T follicular helper cell (primary cell): Measurements from ENCODE around the gene SMIM10L2A.
"Not testable (repeated sequence)": the region's sequence is repeated elsewhere in the genome, so short reads cannot be mapped to it uniquely, and the experiment has no call there.

Experiments used
- DNase-seq: peaks from one replicate; pipeline ENCODE4 v3.0.0-alpha.2; 2020; ENCODE audit warnings: low read depth
- total RNA-seq, 2 experiments: gene quantifications; one replicate each; lab custom pipeline; 2026; lab: John Stamatoyannopoulos, UW

Gene SMIM10L2A
- 1.6 to 5.3 reads per million in 2 experiments for total RNA-seq

DNA sequence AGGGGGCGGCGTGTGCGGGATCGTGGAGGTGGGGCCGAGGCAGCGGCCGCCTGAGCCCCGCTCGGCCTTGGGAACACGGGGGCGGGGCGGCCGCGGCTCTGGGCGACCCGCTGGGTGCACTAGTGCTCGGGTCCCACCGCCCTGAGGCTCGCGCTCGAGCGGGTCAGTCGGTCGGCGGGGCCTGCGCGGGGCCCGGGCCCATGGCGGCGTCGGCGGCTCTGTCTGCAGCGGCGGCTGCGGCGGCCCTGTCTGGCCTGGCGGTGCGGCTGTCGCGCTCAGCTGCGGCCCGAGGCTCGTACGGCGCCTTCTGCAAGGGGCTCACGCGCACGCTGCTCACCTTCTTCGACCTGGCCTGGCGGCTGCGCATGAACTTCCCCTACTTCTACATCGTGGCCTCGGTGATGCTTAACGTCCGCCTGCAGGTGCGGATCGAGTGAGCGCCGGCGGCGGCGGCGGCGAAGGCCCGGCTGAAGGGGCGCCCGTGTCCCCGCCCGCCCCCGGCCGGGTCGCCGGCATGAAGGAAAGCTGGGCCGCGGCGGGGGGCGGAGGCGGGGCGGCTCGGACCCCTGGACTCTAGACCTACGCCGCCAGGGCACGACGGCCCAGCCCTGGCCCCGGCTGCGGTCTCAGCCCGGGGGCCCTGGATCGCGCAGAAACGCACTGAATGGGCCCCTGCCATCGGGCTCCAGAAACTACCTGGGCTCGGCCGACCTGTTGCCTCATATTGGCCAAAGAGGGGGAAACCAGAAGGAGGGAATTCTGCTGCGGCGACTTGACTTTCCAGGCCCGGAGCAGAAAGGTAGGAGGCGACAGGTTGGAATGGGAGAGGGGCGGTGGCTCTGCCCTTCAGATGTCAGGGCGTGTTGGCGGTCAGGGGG lies at the start of gene SMIM10L2A:
TSS of gene SMIM10L2A (plus strand) at position 13 of the 878 bp plus-strand sequence. CDS start at position 201, 188 bp downstream.
- DNase-seq = no peak

DNA sequence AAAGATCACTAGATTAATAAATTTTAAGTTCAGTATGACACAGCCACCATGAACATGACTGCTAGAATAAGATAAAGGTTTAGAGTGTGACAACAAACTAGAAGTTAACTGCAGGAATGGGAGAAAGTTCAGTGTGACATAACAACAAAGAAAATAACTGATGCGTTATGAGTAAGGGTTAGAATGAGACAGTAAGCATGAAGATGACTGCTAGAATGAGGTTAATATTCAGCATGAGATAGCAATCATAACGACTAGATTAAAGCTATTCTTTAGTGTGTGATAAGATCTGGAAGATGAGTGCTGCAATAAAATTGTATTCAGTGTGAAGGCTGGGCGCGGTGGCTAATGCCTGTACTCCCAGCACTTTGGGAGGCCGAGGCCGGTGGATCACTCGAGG lies 48.4 kb upstream of the SMIM10L2A start:
- no peak for DNase-seq

DNA sequence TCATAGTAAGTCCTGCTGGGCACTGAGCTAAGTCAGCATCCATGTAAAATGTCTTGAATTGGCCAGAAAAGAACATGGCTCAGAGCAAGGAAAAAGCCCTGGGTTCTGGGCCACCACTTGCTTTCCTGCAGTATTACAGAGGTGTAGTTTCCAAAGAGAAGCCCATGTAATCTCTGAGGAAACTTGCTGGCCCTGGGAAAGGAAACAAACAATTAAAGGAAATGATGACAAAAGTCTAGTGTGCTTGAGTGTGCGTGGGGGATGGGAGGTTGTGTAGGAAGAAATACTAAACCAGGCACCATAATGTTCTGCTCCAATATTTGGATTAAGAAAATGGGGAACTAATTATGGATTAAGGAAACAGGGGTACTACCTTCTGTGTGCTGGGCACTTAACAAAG lies 39.5 kb upstream of the SMIM10L2A start:
- no peak for DNase-seq

DNA sequence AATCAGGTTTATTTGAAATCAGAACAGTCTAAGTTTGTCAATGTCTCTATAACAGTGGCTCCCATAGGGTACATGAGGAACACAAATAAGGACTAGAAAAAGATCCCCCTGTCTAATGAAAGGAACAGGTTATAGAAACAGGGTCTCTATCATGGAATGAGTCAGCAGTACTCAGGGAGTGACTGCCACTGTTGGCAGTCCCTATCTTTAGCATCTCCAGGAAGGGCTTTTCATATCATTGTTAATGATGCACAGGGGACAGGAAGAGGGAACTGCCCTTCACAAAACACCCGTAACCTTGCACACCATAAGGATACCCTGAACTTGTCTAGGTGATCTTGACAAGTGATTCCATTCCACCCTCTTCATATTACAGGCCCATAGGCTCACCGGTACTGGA lies 38.5 kb upstream of the SMIM10L2A start:
- no peak for DNase-seq

DNA sequence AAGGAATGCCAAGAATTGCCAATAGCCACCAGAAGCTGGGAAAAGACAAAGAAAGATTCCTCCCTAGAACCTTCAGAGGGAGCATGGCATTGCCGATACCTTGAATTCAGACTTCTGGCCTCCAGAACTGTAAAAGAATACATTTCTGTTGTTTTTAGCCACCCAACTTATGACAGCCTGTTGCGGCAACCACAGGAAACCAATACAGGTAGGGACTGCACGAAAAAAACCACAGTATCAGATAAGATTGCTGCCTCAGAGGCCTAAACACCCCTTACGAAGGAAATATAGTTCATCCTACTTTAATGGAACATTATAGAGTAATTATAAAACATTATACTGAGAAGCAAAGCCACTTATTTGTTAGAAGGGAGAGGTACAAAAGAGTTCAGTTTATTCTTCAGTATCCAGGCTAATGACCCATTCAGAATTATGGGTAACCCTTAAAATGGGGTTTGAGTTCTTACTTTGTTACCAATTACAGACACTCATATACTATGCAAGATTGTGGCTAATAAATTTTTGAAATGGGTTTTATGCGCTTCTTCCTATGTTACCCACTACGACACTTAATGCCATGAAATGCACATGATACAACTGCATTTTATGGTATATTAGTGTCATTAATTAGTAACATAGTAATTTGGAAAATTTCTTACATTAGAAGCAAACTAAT lies 37.4 kb upstream of the SMIM10L2A start:
- DNase-seq = peak; percentile 26

DNA sequence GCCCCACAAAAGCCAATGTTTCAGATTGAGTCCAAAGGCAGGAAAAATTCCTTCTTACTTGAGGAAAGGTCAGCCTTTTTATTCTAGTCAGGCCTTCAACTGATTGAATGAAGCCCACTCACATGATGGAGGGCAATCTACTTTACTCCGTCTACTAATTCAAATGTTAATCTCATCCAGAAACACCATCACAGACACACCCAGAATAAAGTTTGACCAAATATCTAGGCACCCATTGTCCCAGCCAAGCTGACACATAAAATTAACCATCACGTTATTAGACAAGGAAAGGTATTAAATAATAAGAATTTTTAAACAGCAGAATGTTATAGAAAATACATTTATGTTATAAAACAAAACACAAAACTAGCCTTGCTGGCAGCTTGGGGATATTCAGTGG lies 32.9 kb upstream of the SMIM10L2A start:
- DNase-seq = no peak

DNA sequence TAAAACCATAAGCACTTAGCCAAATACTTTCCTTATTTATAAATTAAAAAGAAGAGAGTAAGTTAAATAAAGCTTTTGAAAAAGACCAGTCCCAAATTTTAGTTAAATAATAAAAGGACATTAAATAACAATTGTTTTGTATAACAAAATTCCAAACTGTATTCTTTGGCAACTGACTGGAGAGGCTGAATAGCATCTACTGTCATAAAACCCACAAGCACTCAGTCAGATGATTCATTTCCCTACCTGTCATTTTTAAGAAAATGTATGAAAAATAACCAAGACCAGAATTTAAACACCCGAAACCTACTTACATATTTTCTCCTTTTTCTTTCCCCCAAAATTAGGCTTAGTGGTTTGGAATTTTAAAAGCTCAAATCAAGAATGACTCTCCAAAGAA lies 32.5 kb upstream of the SMIM10L2A start:
- no peak for DNase-seq

DNA sequence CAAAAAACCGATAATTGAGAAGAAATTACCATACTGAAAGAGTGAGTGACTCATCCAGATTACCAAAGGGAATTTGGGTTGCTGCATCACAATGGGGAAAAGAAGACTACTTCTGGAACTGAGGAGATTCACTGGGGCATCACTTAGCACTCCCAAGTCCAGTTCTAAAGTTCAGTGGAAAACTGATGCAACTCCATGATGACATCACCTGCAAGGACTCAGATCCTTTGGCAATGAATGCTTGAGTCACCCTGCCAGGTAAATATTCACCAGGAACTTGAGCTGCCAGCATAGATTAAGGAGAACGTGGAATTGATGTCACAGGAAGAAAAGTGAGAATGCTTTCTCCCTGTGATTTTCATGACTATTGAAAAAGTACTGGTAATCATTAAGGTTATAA lies 32.0 kb upstream of the SMIM10L2A start:
- DNase-seq = no peak

DNA sequence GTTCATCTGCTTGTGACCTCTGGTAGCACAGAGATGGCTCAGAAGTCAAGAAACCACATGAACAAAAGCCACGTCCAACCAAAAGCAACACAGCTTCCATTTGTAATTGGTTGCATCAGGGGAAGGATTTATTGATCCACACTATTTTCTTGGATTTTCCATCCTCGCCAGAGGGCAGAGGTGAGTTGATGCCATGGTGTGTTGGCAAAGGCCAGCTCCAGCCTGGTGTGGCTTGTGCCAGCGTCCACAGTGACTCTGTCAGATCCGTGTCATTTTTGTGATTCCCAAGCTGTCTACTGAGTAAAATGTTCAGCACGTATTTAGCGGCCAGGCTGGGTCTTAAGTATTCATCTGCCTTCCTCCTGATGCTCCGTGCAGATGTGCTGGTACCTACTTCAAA lies 30.0 kb upstream of the SMIM10L2A start:
- no peak for DNase-seq

DNA sequence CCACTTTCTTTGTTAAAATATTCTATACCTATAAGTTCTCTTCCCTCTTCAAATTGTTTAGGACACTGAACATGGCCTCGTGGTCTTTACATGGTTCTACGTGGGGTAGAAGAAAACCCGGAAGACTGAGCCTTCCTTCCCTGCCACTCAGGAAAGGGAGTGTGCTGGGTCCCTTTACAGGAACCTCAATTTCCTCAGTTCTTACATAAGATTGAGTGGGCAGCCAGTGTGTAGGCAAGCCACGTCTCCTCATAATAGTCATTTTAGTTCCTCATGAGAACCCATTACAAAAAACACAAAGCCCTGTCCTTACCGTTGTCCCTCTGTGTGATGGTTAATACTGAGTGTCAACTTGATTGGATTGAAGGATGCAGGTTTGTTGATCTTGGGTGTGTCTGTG lies 28.7 kb upstream of the SMIM10L2A start:
- DNase-seq = no peak

DNA sequence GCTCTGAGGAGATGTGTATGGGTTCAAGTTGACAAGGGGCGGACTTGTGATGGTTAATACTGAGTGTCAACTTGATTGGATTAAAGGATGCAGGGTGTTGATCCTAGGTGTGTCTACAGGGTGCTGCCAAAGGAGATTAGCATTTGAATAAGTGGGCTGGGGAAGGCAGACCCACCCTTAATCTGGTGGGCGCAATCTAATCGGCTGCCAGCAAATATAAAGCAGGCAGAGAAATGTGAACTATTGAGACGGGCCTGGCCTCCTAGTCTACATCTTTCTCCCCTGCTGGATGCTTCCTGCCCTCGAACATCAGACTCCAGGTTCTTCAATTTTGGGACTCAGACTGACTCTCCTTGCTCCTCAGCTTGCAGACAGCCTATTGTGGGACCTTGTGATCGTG lies 26.7 kb upstream of the SMIM10L2A start:
- no peak for DNase-seq

DNA sequence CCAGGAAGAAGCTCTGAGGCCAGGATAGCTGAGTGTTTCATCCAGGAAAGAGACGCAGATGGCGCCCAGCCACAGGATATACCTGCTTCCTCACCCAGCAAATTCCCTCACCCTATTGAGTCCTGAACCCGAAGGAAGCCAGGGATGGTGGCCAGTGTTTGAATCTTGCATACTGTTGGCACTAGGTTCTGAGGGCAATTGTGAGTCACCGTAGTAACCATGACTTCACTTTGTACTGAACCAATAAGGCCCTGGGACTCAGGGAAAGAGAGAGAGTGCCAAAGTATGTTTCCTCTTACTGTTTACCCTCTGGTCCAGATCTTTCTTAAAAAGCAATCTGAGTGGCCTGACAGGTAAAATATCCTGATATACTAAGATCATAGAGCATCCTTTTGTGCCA lies 25.6 kb upstream of the SMIM10L2A start:
- no peak for DNase-seq

DNA sequence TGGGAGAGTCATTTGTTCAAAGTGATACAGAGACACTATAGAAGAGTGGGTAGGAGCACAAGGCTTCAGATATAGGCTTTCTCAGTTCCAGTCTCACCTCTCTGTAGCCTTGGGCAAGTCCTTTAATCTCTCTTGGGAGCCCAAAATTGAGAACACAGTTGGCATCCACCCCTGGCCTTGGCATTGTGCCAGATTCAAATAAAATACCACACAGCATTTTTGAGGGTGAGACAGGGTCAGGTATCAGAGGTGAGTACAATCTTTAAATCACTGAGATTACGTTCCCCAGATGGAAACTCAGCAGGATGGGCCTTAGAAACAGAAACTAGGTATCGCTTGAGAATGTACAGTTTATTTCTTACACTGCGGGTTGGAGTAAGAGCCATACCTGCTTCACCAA lies 25.2 kb upstream of the SMIM10L2A start:
- DNase-seq = no peak

DNA sequence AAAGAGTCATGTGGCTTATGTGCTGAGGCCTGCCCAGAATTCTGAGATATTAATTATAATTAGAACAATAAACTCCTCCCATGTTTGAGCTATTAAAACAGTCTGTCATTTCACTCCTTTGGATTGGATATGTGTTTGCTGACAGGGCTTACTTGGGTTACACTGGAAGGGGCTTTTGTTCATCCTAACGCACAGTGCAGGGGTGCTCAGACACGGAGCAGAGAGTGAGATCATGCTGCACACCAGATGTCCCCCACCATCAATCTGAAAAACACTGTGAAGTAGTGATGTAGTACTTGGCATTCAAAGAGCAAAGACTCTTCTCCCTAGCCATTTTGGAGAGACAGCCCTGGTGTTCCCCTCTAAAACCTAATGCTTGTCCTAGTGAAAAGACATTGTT lies 24.1 kb upstream of the SMIM10L2A start:
- no peak for DNase-seq

DNA sequence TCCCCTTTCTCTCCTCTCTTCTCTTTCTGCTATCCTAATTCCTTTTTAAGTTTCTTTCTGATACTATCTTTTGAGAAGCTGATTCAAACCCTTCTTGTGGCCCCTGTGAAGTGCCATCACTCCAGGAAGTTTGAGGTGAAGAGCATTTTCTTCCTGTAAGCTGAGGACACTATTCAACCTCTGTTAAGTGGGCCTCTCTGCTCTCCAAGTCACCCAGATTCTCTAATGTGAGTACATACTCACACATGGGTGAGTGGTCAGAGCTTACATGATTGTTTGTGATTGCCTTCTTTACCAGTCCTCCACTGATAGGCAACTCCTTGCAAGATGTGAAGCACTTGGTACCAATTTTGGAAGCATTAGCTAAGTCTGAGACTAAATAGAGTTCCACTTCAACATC lies 18.4 kb upstream of the SMIM10L2A start:
- no peak for DNase-seq

DNA sequence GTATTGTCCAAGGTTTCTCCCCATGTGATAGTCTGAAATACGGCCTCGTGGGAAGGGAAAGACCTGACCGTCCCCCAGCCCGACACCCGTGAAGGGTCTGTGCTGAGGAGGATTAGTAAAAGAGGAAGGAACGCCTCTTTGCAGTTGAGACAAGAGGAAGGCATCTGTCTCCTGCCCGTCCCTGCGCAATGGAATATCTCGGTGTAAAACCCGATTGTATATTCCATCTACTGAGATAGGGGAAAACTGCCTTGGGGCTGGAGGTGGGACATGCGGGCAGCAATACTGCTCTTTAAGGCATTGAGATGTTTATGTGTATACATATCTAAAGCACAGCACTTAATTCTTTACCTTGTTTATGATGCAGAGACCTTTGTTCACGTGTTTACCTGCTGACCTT lies 15.3 kb upstream of the SMIM10L2A start:
- not testable (repeated sequence) for DNase-seq

DNA sequence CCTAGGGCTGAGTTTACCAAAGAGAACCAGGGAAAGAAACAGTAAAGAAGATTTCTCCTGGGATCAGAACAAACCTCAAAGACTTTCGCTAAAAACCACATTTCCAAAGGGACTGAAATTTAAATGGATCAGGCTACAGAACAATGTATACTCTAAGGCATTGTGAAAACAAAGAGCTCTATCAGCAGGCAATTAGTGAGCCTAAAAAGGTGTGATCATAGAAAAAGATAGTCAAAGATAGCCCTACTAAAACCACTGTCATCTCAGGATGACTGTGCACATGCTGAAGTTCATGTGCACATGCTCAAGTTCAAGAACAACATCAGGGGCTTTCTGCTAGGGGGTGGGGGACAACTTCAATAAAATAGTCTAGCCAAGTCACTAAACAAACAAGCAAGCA lies 12.9 kb upstream of the SMIM10L2A start:
- no peak for DNase-seq

DNA sequence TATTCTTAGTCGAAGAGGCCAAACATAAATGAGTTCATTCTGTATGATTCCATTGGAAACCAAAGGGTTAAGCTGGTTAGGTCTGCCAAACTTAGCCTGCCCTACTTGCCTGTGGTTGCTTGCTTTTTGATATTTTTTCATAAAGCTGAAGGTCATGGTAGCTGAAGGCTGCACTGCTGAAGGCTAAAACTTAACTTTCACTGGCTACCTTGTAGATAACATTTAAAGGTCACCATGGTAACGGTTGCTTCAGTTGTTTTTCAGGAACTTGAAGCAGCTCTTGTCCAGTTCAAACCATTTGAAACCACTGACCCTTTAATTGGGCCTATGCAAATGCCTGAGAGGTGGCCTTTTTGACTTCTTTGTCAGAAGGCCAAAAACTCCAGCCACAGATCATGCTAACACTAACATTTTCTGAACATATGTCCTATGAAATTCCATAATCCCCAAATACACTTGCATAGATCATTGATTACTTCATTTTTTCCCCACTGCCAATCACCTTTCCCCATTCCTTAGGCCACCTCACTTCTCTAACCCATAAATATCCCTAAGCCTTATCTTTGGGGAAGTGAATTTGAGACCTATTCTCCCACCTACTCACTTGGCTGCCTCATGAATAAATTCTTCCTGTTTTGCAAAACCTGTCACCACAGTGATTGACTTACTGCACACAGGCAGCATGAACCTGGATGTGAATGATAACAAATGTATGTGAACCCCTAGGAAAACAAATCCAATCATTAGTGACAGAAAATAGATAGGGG lies 10.7 kb upstream of the SMIM10L2A start:
- no peak for DNase-seq

DNA sequence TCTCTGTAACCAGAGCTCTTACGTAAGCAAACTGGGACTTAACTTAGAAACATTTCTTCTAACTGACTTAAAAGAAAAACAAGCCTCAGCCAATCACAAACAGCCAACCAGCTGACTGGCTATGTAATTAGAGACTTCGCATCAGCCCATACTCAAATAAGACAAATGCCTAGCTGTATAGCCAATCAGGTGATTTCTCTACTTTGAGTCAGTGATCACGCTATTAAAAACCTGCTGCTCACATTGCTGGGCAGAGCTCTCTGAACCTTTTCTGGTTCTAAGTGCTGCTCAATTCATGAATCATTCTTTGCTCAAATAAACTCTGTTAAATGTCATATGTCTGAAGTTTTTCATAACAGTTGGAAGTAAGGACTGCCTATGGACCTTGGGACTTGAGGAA lies 9.9 kb upstream of the SMIM10L2A start:
- no peak for DNase-seq

DNA sequence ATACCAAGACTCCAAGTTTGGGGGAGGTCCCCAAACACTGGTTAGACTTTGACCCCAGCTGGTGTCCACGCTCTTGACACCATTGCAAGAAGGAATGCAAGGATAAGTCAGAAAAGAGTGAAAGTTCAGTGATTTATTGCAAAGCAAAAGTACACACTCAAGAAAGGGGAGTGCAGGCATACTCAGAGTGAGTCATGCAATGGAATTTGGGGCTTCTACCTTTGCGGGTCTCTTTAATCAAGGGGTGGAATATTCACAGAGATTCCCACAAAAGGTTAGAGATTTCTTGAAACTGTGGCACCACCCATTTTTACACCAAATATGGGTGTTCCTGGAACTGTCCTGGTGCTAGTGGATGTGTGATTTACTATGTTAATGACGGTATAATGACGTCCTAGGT lies 5.2 kb upstream of the SMIM10L2A start:
- DNase-seq = no peak

DNA sequence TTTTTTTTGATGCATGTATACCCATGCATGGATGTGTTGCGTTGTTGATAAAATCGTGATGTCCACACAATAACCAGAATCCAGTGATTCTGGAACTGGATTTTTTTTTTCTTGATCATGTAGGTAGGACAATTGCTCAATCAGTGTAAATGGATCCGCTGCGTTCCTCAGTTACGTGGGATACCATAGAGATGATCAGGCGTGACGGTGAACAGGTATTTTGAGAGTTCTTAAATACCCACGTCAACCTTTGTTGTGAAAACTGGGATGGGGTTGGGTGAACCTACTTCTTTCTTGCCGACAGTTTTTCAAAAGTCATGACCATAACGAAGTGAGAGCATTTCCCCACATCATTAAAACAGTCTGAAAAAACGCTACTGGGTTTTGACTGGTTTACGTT lies 913 bp upstream of the SMIM10L2A start:
- no peak for DNase-seq

DNA sequence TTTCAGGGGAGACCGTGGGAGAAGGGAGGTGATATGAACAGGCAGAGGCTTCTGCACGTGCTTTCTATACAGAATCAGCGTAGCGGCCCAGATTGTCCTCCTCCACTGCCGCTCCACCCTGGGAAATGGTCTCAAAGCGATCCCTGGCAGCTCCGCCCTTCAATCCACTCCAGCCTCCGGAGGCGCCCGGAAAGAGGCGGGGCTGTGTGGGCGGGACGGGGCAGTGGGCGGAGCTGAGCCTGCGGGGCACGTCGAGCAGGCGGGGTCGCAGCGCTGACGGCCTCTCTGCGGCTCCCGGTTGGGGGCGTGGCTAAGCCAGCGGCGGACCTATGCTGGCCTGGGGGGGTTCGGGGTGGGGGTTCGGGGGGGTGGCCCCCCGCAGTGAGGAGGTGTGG lies 210 bp upstream of the SMIM10L2A start:
- DNase-seq = peak; percentile 81

DNA sequence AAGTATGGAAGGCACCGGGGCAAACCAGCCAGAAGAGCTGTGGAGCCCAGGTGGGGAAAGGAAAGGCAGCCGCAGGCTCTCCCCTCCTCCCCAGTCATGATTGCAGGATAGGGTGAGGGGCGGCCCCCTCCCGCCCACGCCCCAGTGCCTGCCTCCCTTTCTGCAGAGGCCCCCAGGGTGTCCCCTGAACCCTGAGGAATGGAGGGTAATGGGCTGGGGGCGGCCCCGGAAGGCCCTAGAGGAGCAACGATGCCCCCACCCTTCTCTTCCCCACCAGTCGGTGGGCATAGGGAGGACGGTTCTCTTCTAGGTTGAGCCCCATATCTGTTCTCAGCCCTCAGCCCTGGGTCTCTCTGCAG lies 1.0 kb downstream of the SMIM10L2A start:
- not testable (repeated sequence) for DNase-seq
